NCI-H1105 (cell line): ENCODE results near the gene PLXDC1.

ENCODE experiments used
- DNase-seq: peaks from one replicate; lab custom pipeline; 2025; lab: John Stamatoyannopoulos, UW

The PLXDC1 gene

DNA sequence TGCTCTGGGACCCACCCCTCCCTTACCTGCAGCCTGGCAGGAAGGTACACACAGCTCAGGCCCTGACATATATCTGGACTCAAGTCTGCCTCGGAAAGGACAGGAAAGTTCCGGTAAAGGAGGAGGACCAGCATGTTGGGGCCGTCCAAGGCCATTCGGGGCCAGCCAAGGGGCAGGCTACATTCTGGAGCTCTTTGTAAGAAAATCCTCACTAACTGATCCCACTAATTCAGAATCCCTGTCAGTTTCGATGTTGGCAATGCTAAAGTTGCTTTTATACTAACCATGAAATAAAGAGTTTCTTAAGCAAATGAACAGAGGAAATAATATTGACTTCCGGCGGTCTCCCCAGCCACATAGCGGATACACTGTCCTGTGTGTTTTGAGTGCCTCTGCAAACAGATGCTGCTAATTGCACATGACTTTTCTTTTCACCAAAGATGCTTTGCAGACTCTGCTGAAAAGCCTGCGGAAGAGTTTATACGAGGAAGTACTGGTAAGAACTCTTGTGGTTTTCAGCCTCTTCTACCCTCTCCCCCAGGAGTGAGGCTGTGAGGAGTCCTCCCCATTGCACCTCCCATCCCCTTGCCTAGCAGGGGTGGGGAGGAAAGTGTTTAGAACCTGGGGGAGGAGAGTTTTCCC lies 54.8 kb downstream of the PLXDC1 start:
- DNase-seq = no peak

- no peak for DNase-seq
Observed at GRCh38 chr17:39095309-39095686, 56.1 kb downstream of the PLXDC1 start.

DNA sequence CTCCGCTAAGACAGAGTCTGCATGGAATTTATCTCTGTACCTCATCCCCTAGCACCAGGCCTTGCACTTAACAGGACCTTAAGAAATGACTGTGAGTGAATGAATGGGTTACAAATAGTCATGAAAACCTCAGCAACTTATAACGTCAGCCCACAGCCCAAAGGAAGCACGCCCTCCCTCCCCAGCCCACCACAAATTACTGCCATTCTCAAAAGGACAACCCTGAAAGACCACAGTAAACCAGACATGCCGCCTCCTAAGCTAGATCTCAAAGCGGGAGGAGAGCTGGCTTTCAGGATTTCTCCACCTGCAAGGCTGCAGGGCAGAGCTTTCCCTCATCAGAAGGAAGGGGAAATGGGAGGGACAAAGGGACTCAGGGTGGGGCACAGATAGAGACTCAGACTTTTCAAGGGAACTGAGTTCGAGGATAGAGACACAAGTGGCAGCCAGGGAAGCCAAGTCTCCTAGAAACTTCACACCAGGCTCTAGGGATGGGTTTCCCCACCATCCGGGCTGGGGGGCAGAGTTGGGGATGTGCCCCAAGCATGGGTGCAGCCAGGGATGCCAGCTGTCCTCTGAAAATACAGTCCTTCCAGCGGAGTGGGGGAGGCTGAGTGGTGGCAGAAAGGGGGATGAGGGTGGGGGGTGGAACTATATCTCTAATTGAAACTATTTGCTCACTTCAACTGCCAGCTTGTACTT lies 56.7 kb downstream of the PLXDC1 start:
- DNase-seq = no peak

- DNase-seq = no peak
Observed at GRCh38 chr17:39092692-39093230, 58.7 kb downstream of the PLXDC1 start.

DNA sequence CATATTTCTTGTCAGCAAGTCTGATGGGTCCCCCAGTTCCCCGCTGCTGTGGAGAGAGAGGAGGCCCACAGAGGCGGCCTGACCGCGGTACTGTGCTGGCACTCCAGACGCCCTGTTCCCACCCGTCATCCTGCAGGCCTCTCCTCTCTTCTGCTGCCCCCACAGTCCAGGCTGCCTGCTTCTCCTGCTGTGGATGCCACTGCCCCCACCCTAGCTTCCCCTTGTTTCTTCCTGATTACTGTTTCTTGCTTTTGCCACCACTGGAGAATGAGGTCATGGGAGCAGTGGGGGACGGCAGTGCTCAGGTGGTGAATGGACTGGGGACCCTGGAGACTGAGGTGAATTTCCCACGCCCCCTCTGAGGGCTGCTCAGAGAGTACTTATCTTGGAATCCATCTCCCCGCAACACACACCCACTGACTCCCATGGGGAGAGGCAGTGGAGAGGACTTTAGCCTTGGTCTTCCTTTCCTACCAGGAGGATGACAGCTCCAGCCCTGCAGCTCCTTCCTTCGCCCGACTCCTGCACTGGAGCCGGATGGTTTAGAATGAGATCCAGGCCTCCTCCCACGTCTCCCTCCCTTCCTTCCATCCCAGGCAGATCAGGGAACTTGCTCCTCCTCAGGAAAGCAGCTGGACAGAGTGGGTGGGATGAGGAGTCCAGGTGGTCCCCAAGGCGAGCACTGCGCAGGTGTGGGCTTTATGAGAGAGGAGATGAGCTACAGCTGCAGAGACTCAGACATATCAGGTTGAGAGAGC lies 60.4 kb downstream of the PLXDC1 start:
- no peak for DNase-seq

- DNase-seq = no peak
Observed at GRCh38 chr17:39090400-39090799, 61.0 kb downstream of the PLXDC1 start.

DNA sequence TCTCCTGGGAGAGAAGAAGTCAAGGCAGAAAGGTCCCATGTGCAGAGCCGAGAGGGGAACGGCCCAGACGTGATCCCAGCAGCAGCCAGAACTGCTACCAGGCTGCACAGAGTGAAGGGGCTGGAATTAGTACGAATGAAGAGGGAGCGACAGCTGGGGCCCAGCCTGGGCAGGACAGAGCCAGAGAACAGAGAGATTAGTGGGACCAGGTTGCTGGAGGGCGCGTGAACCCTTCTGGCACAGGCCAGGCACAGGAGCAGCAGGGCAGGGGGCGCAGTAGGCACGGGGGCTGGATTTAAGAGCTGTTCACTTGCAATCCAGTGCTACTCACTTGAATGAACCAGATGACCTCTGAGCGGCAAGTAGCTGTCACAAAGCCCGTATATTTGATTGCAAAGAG lies 66.9 kb downstream of the PLXDC1 start:
- DNase-seq = no peak

GRCh38 chr17:39083270-39083669 lies 68.2 kb downstream of the PLXDC1 start:
- DNase-seq = no peak

GRCh38 chr17:39082482-39082881 lies 69.0 kb downstream of the PLXDC1 start:
- DNase-seq = no peak

DNA sequence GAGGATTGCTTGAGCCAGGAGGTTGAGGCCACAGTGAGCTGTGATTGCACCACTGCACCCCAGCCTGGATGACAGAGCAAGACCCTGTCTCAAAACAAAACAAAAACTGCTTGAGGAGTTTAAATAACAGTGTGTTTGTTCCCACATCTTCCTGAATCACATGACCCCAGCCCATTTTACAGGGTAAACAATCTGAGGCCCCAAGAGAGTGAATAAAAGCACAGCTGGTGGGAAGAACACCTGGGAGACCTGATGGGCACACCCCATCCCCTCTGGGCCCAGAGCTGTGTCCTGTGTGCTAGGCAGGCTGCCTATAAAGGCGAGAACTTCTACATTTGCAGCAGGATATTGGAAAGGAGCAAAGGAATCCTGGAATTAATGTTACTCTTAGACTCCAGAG lies 69.6 kb downstream of the PLXDC1 start:
- no peak for DNase-seq

- no peak for DNase-seq
Observed at GRCh38 chr17:39080421-39081078, 70.9 kb downstream of the PLXDC1 start.

DNA sequence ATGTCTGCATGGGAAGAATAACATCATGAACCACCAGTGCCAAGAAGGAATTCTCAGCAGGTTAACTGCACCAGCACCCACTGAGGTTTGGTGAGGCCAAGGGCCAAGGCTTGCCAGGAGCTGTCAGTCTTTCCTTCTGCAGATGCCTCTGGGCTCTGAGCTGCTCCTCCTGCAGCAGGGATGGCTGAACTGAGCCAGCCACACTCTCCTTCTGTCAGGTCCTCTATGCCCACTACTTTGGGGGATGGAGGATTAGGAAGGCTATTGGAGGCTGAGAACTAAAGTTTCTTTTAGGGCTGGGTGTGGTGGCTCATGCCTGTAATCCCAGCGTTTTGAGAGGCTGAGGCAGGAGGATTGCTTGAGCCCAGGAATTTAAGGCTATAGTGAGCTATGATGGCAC lies 71.6 kb downstream of the PLXDC1 start:
- DNase-seq = no peak

GRCh38 chr17:39077866-39078265 lies 73.6 kb downstream of the PLXDC1 start:
- DNase-seq = no peak

- DNase-seq = no peak
Observed at GRCh38 chr17:39077252-39077651, 74.2 kb downstream of the PLXDC1 start.

DNA sequence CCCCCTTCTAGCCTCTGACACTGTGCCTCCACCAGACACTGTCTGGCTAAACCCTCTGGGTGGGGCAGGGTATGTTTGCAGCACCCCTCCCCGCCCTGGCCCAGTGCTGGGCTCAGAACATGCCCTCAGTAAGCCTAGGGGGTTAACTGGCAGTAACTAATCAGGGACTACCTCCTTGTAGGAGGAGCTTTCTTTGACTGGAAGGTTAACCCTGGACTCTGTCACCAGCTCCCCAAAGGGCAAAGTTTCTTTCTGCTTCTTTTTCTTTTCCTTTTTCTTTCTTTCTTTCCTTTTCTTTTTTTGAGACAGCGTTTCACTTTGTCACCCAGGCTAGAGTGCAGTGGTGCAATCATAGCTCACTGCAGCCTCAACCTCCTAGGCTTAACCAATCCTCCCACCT lies 76.8 kb downstream of the PLXDC1 start:
- no peak for DNase-seq

GRCh38 chr17:39073916-39074315 lies 77.5 kb downstream of the PLXDC1 start:
- no peak for DNase-seq

DNA sequence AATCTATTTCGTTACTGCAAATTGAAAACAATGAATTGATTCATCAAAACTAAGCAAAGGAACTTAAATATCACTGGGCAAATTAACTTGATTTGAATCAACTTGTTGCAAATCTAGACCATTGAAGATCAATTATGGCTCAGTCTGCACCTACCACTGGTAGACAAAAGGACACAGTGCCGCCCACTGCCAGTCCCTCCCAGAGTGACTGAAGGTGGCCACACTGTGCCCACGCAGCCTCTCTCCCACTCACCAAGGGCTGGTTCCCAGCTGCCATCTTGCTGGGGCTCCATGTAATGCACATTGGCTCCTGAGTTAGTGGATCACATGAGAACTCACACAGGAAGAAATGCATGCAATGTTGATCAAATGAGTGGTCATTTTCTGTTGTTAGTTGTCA lies 78.1 kb downstream of the PLXDC1 start:
- DNase-seq = no peak

DNA sequence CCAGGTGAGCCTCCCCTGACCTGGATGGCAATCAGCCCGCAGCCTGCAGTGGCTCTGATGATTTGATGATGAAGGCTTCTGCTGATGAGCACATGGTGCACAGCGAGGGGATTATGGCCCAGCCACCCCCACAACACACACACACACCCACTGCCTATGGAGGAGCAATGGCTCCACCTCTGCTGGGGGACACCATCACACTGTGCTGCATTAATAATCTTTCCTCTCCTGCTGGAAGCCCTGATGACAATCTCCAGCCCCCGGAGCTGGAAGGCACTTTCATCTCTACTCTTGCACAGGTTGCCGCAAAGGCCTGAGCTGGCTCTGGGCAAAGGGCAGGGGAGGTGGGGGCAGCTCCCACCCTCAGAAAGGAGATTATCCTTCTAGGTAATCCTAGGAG lies 79.9 kb downstream of the PLXDC1 start:
- no peak for DNase-seq

GRCh38 chr17:39069114-39069756 lies 82.2 kb downstream of the PLXDC1 start:
- peak; percentile 22 for DNase-seq

GRCh38 chr17:39064819-39065218 lies 86.6 kb downstream of the PLXDC1 start:
- DNase-seq = no peak

- no peak for DNase-seq
Observed at GRCh38 chr17:39064374-39064773, 87.1 kb downstream of the PLXDC1 start.

GRCh38 chr17:39063681-39064069 lies 87.8 kb downstream of the PLXDC1 start:
- no peak for DNase-seq
